PC-9 (cell line): Measurements from ENCODE around the gene POU2F3.

Experiments used
- CTCF ChIP-seq: fragments of 200-600 bp; sonication (generic); conservative IDR thresholded peaks from 2 replicates; pipeline ENCODE4 v1.6.1; 2017; ENCODE audit warnings: mixed run types, antibody characterized with exemption, mild to moderate bottlenecking, moderate library complexity
- EZH2 ChIP-seq: fragments of 200-600 bp; sonication (generic); IDR thresholded peaks from 2 replicates; pipeline ENCODE4 v1.8.0; 2017; ENCODE audit warnings: antibody characterized with exemption, low read depth

DNA sequence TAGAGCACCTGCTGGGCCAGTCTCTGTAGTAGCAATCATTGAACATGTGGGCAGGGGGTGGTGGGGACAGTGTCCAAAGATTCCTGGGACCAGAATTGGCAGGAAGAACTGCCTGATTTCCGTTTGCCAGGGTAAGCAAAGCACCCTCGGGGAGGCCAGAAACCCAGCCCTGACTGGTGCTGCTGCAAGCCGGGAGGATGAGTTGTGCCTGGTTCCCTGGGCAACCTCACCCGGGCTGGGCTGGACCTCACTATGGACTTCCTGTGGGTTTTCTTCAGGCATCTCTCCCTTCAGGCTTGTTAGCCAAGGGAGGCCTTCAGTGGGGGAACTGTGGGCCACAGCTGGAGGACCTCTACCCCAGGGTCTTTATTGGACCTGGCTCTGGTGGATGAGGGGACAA is 8.0 kb upstream of the POU2F3 start:
- TF ChIP-seq CTCF (no peak), EZH2 (no peak)
